Peyer's patch (tissue), 4 donors: ENCODE data around the gene PLEKHA6.

Experiments
- POLR2A ChIP-seq, 2 donors: fragments of 450-650 bp; IDR thresholded peaks; one replicate each; pipeline ENCODE4 v1.5.1; 2017; ENCODE audit warnings: antibody characterized with exemption in 2 of 2, mild to moderate bottlenecking in 2 of 2, moderate library complexity in 2 of 2
- TF ChIP-seq, protein P1 (sequence below), 6 experiments: fragments of 450-650 bp in 4 of 6; fragments of 200-600 bp in 2 of 6; sonication (generic) in 1 of 6; IDR thresholded peaks; one replicate each; pipeline ENCODE4 v1.5.1; 2017 to 2019; ENCODE audit warnings: antibody characterized with exemption in 6 of 6, mild to moderate bottlenecking in 3 of 6, moderate library complexity in 1 of 6

DNA sequence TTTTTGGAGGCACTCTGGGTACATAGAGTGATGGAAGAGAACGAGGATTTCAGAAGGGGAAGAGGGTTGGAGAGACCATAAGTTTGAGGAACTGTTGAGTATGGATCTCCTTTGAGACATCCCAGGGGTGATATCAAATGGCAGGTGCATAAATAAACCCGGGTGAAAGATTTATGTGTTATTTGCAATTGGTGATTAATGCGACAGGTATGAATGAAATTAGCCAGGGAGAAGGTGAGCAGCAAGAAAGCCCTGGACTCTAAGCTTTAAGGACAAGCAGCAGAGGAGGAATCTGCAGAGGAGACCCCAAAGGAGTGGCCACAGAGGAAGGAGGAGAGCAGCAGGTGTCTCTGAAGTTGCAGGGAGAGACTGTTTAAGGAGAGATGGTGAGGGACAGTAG, 184.8 kb downstream of the PLEKHA6 start:
- TF ChIP-seq, protein P1, sequence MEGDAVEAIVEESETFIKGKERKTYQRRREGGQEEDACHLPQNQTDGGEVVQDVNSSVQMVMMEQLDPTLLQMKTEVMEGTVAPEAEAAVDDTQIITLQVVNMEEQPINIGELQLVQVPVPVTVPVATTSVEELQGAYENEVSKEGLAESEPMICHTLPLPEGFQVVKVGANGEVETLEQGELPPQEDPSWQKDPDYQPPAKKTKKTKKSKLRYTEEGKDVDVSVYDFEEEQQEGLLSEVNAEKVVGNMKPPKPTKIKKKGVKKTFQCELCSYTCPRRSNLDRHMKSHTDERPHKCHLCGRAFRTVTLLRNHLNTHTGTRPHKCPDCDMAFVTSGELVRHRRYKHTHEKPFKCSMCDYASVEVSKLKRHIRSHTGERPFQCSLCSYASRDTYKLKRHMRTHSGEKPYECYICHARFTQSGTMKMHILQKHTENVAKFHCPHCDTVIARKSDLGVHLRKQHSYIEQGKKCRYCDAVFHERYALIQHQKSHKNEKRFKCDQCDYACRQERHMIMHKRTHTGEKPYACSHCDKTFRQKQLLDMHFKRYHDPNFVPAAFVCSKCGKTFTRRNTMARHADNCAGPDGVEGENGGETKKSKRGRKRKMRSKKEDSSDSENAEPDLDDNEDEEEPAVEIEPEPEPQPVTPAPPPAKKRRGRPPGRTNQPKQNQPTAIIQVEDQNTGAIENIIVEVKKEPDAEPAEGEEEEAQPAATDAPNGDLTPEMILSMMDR (IDR thresholded peaks at IDR 0.05), result no peak
- no peak for TF ChIP-seq POLR2A (IDR thresholded peaks at IDR 0.05)
